A673 (cell line): Measurements from ENCODE around the gene P3H4. TPM values are rescaled to one million over a fixed set of nuclear protein-coding genes. Genes with fewer than 3 reads are reported as not detected.

Experiments used
- BruUV-seq: library from RNA; stranded (reverse); fragments of 400-500 nt; replicated peaks from 2 replicates; lab custom pipeline; 2021; lab: Mats Ljungman, UMichigan
- CTCF ChIA-PET: fragments of 300-600 bp; sonication (Branson Sonifier 250); formaldehyde crosslinking; loops from one replicate; lab custom pipeline; 2022; ENCODE audit warnings: antibody characterized with exemption; lab: Charles Lee
- POLR2A ChIA-PET: fragments of 300-600 bp; sonication (Branson Sonifier 250); formaldehyde crosslinking; loops from one replicate; lab custom pipeline; 2022; ENCODE audit warnings: antibody characterized with exemption; ENCODE audit not compliant: low non-redundant PET; lab: Charles Lee
- DNase-seq: peaks from one replicate; pipeline ENCODE4 v3.0.0-alpha.2; 2015; ENCODE audit warnings: low spot score
- H3K27ac ChIP-seq: fragments of 200-600 bp; sonication (generic); 2 replicates; pipeline ENCODE4 v1.5.1; 2016; ENCODE audit warnings: mixed run types, low read depth, mild to moderate bottlenecking, mixed read lengths, antibody characterized with exemption, low read length; ENCODE audit not compliant: poor library complexity, severe bottlenecking
- H3K27me3 ChIP-seq: fragments of 200-600 bp; sonication (generic); replicated peaks from 2 replicates; pipeline ENCODE4 v1.6.1; 2017; ENCODE audit warnings: mixed run types, low read depth, mild to moderate bottlenecking, mixed read lengths, antibody characterized with exemption, low read length; ENCODE audit not compliant: insufficient read depth, poor library complexity
- H3K36me3 ChIP-seq: fragments of 200-600 bp; sonication (generic); 2 replicates; pipeline ENCODE4 v1.6.1; 2016; ENCODE audit warnings: mixed run types, mild to moderate bottlenecking, mixed read lengths, antibody characterized with exemption, low read length; ENCODE audit not compliant: insufficient read depth, poor library complexity, severe bottlenecking
- H3K4me1 ChIP-seq: fragments of 200-600 bp; sonication (generic); 2 replicates; pipeline ENCODE4 v1.6.1; 2017; ENCODE audit warnings: mixed run types, mild to moderate bottlenecking, mixed read lengths, antibody characterized with exemption, low read length; ENCODE audit not compliant: insufficient read depth, poor library complexity, severe bottlenecking
- H3K4me3 ChIP-seq: fragments of 200-600 bp; sonication (generic); 2 replicates; pipeline ENCODE4 v1.5.1; 2016; ENCODE audit warnings: low read depth, mixed run types, mild to moderate bottlenecking, mixed read lengths, low read length; ENCODE audit not compliant: poor library complexity, severe bottlenecking
- H3K9me3 ChIP-seq: fragments of 200-600 bp; sonication (generic); 2 replicates; pipeline ENCODE4 v1.6.1; 2016; ENCODE audit warnings: mixed run types, low read depth, mild to moderate bottlenecking, mixed read lengths, antibody characterized with exemption, low read length; ENCODE audit not compliant: poor library complexity, severe bottlenecking
- EZH2 ChIP-seq: fragments of 200-600 bp; sonication (generic); IDR thresholded peaks from 2 replicates; pipeline ENCODE4 v1.6.1; 2017; ENCODE audit warnings: borderline replicate concordance, low read depth, mild to moderate bottlenecking, mixed read lengths, antibody characterized with exemption, low read length; ENCODE audit not compliant: poor library complexity, severe bottlenecking
- intact Hi-C: fragments of 100-400 bp; cut with micrococcal nuclease; formaldehyde crosslinking; loops from one replicate; pipeline ENCODE4 v1.10.0; 2022; ENCODE audit not compliant: unreplicated experiment
- total RNA-seq: library from RNA; stranded (reverse); gene quantifications from 2 replicates; pipeline ENCODE4 v1.2.3, GENCODE V29; 2021
- TF ChIP-seq, protein P1 (sequence below): fragments of 300-800, 200-600 bp; sonication (generic); conservative IDR thresholded peaks from 2 replicates; pipeline ENCODE4 v1.5.1; 2017; ENCODE audit warnings: low read depth, mild to moderate bottlenecking, antibody characterized with exemption, low read length, moderate library complexity, mixed read lengths

Gene P3H4
- total RNA-seq, 1 experiment from 2014 or later, result 5.9 TPM

DNA sequence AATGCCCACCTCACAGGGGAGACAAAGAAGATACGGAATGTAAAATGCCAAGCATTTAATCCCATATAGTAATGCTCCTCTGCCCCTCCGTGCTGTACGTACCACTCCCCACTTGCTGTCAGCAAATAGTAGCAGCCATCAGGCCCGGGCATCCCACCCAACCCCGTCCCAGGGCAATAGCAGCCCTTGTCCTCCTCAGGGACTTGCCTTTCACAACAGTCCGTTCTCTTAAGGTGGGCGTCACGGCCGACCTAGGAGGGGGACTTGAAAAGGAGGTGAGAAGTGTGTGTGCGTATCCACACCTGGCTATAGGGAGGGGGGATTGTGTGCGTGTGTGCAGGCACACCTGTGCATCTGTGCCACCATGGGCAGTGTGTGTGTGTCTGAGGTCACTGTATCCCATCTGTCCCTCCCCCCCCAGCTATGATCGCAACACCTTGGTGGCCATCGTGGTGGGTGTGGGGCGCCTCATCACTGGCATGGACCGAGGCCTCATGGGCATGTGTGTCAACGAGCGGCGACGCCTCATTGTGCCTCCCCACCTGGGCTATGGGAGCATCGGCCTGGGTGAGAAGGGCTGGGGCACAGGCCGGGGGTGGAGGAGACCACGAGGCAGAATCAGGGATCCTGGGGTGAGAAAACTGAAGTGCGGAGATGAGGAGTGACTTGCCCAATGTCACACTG, 5.0 kb upstream of the P3H4 start:
- DNase-seq, result no peak
- no peak overlapping the region for H3K27ac ChIP-seq
- POLR2A ChIA-PET, result no interaction called here
- H3K4me3 ChIP-seq, result no peak overlapping the region
- H3K9me3 ChIP-seq, result no peaks in the 10 kb centered on the region
- TF ChIP-seq EZH2, result no peak
- TF ChIP-seq, protein P1, sequence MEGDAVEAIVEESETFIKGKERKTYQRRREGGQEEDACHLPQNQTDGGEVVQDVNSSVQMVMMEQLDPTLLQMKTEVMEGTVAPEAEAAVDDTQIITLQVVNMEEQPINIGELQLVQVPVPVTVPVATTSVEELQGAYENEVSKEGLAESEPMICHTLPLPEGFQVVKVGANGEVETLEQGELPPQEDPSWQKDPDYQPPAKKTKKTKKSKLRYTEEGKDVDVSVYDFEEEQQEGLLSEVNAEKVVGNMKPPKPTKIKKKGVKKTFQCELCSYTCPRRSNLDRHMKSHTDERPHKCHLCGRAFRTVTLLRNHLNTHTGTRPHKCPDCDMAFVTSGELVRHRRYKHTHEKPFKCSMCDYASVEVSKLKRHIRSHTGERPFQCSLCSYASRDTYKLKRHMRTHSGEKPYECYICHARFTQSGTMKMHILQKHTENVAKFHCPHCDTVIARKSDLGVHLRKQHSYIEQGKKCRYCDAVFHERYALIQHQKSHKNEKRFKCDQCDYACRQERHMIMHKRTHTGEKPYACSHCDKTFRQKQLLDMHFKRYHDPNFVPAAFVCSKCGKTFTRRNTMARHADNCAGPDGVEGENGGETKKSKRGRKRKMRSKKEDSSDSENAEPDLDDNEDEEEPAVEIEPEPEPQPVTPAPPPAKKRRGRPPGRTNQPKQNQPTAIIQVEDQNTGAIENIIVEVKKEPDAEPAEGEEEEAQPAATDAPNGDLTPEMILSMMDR, result no peak
- no TSS peak for BruUV-seq
- no peaks in the 10 kb centered on the region for H3K36me3 ChIP-seq
- CTCF ChIA-PET, result no interaction called here
- no peaks in the 10 kb centered on the region for H3K4me1 ChIP-seq
- intact Hi-C loops, result no loop called here
- H3K27me3 ChIP-seq, result no peaks in the 10 kb centered on the region

DNA sequence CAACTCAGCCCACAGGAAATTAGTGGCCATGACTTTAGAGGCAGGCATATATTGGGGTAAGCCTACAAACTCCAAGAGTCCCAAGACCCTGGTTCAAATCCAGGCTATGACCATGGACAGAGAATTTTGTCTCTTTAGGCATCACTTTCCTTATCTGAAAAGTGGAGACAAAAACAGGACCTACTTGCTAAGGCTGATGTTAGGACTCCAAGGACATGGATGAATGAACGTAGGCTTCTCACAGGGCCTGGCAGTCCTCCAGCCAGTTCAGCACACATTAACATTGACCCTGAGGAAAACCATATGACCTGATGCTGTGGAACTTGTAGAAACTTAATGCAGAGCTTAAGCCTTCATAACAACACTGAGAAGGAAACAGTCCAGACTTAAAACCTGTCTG, 2.4 kb upstream of the P3H4 start:
- Histone ChIP-seq H3K9me3 (no peaks in the 10 kb centered on the region), H3K27me3 (no peaks in the 10 kb centered on the region), H3K4me3 (no peak overlapping the region), H3K4me1 (no peaks in the 10 kb centered on the region), H3K27ac (no peak overlapping the region), H3K36me3 (no peaks in the 10 kb centered on the region)
- no peak for DNase-seq
- intact Hi-C loops, result no loop called here
- no TSS peak for BruUV-seq
- TF ChIP-seq EZH2, result no peak
- TF ChIP-seq, protein P1, result no peak
- ChIA-PET CTCF (no interaction called here), POLR2A (no interaction called here)

DNA sequence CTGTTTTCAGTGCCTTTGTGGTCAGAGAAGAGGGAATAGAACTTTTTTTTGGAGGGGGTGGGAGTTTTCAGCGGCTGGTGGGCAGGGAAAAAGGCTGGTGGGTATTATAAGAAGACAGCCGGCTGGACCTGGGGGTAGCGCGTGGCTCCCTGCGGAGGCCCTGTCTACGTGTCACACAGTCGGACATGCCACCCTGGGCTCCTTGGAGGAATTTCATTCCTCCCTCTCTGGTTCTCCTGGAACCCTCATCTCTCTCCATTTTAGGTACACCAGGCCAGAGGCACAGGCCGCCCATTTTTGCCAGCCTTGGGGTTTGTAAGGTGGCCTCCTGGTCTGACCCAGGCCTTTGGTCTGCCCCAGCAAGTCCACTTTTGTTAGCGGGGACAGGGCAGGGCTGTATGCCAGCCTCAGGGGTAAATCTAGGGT, 2.0 kb upstream of the P3H4 start:
- TSS peak; percentile 67 for BruUV-seq
- peak overlapping the region; percentile 56 for H3K4me3 ChIP-seq
- H3K9me3 ChIP-seq, result no peaks in the 10 kb centered on the region
- TF ChIP-seq, protein P1, result no peak
- no peak for TF ChIP-seq EZH2
- ChIA-PET POLR2A (no interaction called here), CTCF (no interaction called here)
- no peaks in the 10 kb centered on the region for H3K27me3 ChIP-seq
- no peaks in the 10 kb centered on the region for H3K4me1 ChIP-seq
- H3K36me3 ChIP-seq, result no peaks in the 10 kb centered on the region
- H3K27ac ChIP-seq, result no peak overlapping the region
- intact Hi-C loops, result no loop called here
- DNase-seq, result no peak
